GM12891 (cell line): ENCODE data around the gene C1orf198.

Source experiments
- DNase-seq: peaks from one replicate; pipeline ENCODE4 v3.0.0; 2011; ENCODE audit warnings: low spot score; ENCODE audit not compliant: insufficient read length
- FAIRE-seq: peaks from 2 replicates; lab custom pipeline; 2011; peaks lifted over from hg19 to GRCh38; lab: Jason Lieb, UNC
- PAX5 ChIP-seq: IDR thresholded peaks from 2 replicates; pipeline ENCODE4 v1.6.1; 2011; ENCODE audit warnings: low read length, moderate library complexity, mild to moderate bottlenecking; ENCODE audit not compliant: insufficient read depth, severe bottlenecking
- POLR2A ChIP-seq: IDR thresholded peaks from 2 replicates; pipeline ENCODE4 v1.6.1; 2011; ENCODE audit warnings: low read depth, low read length, control low read depth
- POLR2AphosphoS5 ChIP-seq: IDR thresholded peaks from 2 replicates; pipeline ENCODE4 v1.6.1; 2011; ENCODE audit warnings: low read depth, low read length, control low read depth
- POU2F2 ChIP-seq: IDR thresholded peaks from 2 replicates; pipeline ENCODE4 v1.6.1; 2011; ENCODE audit warnings: low read depth, mild to moderate bottlenecking, control low read depth, low read length, moderate library complexity
- SPI1 ChIP-seq: IDR thresholded peaks from 2 replicates; pipeline ENCODE4 v1.6.1; 2011; ENCODE audit warnings: low read depth, low read length, control low read depth
- TAF1 ChIP-seq: IDR thresholded peaks from 2 replicates; pipeline ENCODE4 v1.6.1; 2011; ENCODE audit warnings: low read depth, low read length, control low read depth

The C1orf198 gene

GRCh38 chr1:230820568-230820967 lies 47.8 kb downstream of the C1orf198 start:
- no peak for TF ChIP-seq POU2F2
- TF ChIP-seq POLR2AphosphoS5 = no peak
- TF ChIP-seq PAX5 = no peak
- no peak for TF ChIP-seq POLR2A
- no peak for TF ChIP-seq SPI1
- TF ChIP-seq TAF1 = no peak
- no peak for FAIRE-seq
- DNase-seq = no peak

- no peak for DNase-seq
- no peak for TF ChIP-seq TAF1
- no peak for TF ChIP-seq POU2F2
- no peak for TF ChIP-seq PAX5
- no peak for TF ChIP-seq POLR2AphosphoS5
- TF ChIP-seq SPI1 = no peak
- no peak for TF ChIP-seq POLR2A
- FAIRE-seq = no peak
Observed at GRCh38 chr1:230819976-230820375, 48.3 kb downstream of the C1orf198 start.

GRCh38 chr1:230818901-230819300 lies 49.4 kb downstream of the C1orf198 start:
- no peak for DNase-seq
- no peak for TF ChIP-seq SPI1
- no peak for TF ChIP-seq POLR2AphosphoS5
- no peak for TF ChIP-seq POU2F2
- no peak for TF ChIP-seq TAF1
- no peak for TF ChIP-seq PAX5
- TF ChIP-seq POLR2A = no peak
- no peak for FAIRE-seq

GRCh38 chr1:230818367-230818766 lies 50.0 kb downstream of the C1orf198 start:
- FAIRE-seq (no peak), DNase-seq (no peak)
- no peak for TF ChIP-seq POLR2A

- no peak for FAIRE-seq
- TF ChIP-seq POLR2AphosphoS5 (no peak), PAX5 (no peak), POU2F2 (no peak), TAF1 (no peak), POLR2A (no peak), SPI1 (no peak)
- DNase-seq = no peak
Observed at GRCh38 chr1:230816018-230816417, 52.3 kb downstream of the C1orf198 start.

GRCh38 chr1:230814949-230815692 lies 53.2 kb downstream of the C1orf198 start:
- DNase-seq (no peak), FAIRE-seq (no peak)
- no peak for TF ChIP-seq POLR2AphosphoS5
- no peak for TF ChIP-seq SPI1
- no peak for TF ChIP-seq PAX5
- TF ChIP-seq POU2F2 = no peak
- TF ChIP-seq POLR2A = no peak
- TF ChIP-seq TAF1 = no peak

GRCh38 chr1:230812568-230812967 lies 55.8 kb downstream of the C1orf198 start:
- FAIRE-seq = no peak
- no peak for TF ChIP-seq PAX5
- no peak for TF ChIP-seq TAF1
- TF ChIP-seq SPI1 = no peak
- no peak for TF ChIP-seq POU2F2
- TF ChIP-seq POLR2A = no peak
- TF ChIP-seq POLR2AphosphoS5 = no peak
- no peak for DNase-seq

- no peak for FAIRE-seq
- TF ChIP-seq TAF1 (no peak), POLR2A (no peak), SPI1 (no peak), PAX5 (no peak), POLR2AphosphoS5 (no peak), POU2F2 (no peak)
- no peak for DNase-seq
Observed at GRCh38 chr1:230809256-230809990, 58.9 kb downstream of the C1orf198 start.

GRCh38 chr1:230808281-230808872 lies 59.9 kb downstream of the C1orf198 start:
- FAIRE-seq (no peak), DNase-seq (no peak)
- TF ChIP-seq POLR2A (no peak), POU2F2 (no peak), POLR2AphosphoS5 (no peak), TAF1 (no peak), PAX5 (no peak), SPI1 (no peak)
